ENCODE results near the gene RMI2. TPM values are rescaled to one million over a fixed set of nuclear protein-coding genes. Genes with fewer than 3 reads are reported as not detected.

The RMI2 gene
- total and polyA plus RNA-seq, 9 of the 15 experiments (the other 6 are each of a cell fraction or from before 2014, with no cell fraction given): 8.0 to 43.4 (median 32.5) TPM

- TF ChIP-seq NKRF (IDR thresholded peaks at IDR 0.05; ENCODE audit: borderline replicate concordance): 0 out of 2 replicates have a peak, but pooled peaks have one; percentile 28
- TF ChIP-seq COPS2 (conservative IDR thresholded peaks at IDR 0.05): no peak
- TF ChIP-seq FOXM1 (IDR thresholded peaks at IDR 0.05; ENCODE audit: low read depth): peak; percentile 84
- no peak for TF ChIP-seq FOXM1 (CRISPR knock-in tag; IDR thresholded peaks at IDR 0.05; ENCODE audit: low read depth)
- 0 out of 2 replicates have a peak, but pooled peaks have one; percentile 8 for TF ChIP-seq KLF6 (CRISPR knock-in tag; IDR thresholded peaks at IDR 0.05; ENCODE audit: borderline replicate concordance)
- no peak for TF ChIP-seq ATF7 (IDR thresholded peaks at IDR 0.05)
- TF ChIP-seq RAD51 (IDR thresholded peaks at IDR 0.05; ENCODE audit: borderline replicate concordance, low read depth): peak; percentile 74
- peak; percentile 74 for TF ChIP-seq MAX (CRISPR knock-in tag; IDR thresholded peaks at IDR 0.05)
- TF ChIP-seq E2F6 (IDR thresholded peaks at IDR 0.05; ENCODE audit: borderline replicate concordance in 1 of 2, extremely low read depth in 1 of 2, insufficient read depth in 1 of 2, insufficient read length in 1 of 2, low read depth in 1 of 2, low read length in 1 of 2, poor library complexity in 1 of 2, severe bottlenecking in 1 of 2): peak in 1 of 2 experiments; percentile 42
- TF ChIP-seq TBP (optimal IDR thresholded peaks at IDR 0.05; ENCODE audit: low read depth, low read length): no peak
- peak; percentile 95 for TF ChIP-seq MYC (IDR thresholded peaks at IDR 0.05; ENCODE audit: low read depth, low read length)
- no peak for TF ChIP-seq MYC (CRISPR knock-in tag; IDR thresholded peaks at IDR 0.05; ENCODE audit: borderline replicate concordance, low read depth)
- TF ChIP-seq STAT5A (IDR thresholded peaks at IDR 0.05; ENCODE audit: borderline replicate concordance, low read length): no peak
- no peak for TF ChIP-seq ZNF589 (CRISPR knock-in tag; IDR thresholded peaks at IDR 0.05; ENCODE audit: low read depth)
- TF ChIP-seq BHLHE40 (IDR thresholded peaks at IDR 0.05; ENCODE audit: low read length): peak; percentile 51
Observed at GRCh38 chr16:11312718-11313492, 32.4 kb upstream of the RMI2 start (continued).
